BLaER1 (cell line): ENCODE measurements around the gene BRD3OS.
A peak's percentile ranks its signal among the peaks of the same experiment; 100 is the strongest.

ENCODE experiments used
- H3K27ac ChIP-seq: shearing (Covaris generic); formaldehyde crosslinking; 2 replicates; pipeline ENCODE4 v1.8.1; 2022
- H3K27me3 ChIP-seq: shearing (Covaris generic); formaldehyde crosslinking; 2 replicates; pipeline ENCODE4 v1.8.1; 2022
- H3K36me3 ChIP-seq: shearing (Covaris generic); formaldehyde crosslinking; 2 replicates; pipeline ENCODE4 v1.8.1; 2022
- H3K4me1 ChIP-seq: shearing (Covaris generic); formaldehyde crosslinking; 2 replicates; pipeline ENCODE4 v1.8.1; 2022
- H3K4me2 ChIP-seq: shearing (Covaris generic); formaldehyde crosslinking; 2 replicates; pipeline ENCODE4 v1.8.1; 2022
- H3K4me3 ChIP-seq: shearing (Covaris generic); formaldehyde crosslinking; 2 replicates; pipeline ENCODE4 v1.8.1; 2022
- H3K9ac ChIP-seq: shearing (Covaris generic); formaldehyde crosslinking; 2 replicates; pipeline ENCODE4 v1.8.1; 2022
- H3K9me3 ChIP-seq: shearing (Covaris generic); formaldehyde crosslinking; 2 replicates; pipeline ENCODE4 v1.8.1; 2022
- H4K20me1 ChIP-seq: shearing (Covaris generic); formaldehyde crosslinking; 2 replicates; pipeline ENCODE4 v1.8.1; 2022
- Cebpa-rat ChIP-seq: shearing (Covaris generic); IDR thresholded peaks from 2 replicates; pipeline ENCODE4 v1.8.1; 2022

The BRD3OS gene

GRCh38 chr9:133993635-133994253 lies 31.5 kb upstream of the BRD3OS start:
- Histone ChIP-seq H3K27me3 (no peaks in the 10 kb centered on the region), H4K20me1 (peaks cover 41% of the 10 kb centered on the region), H3K4me2 (peak overlapping the region; percentile 100), H3K9me3 (no peaks in the 10 kb centered on the region), H3K27ac (no peak overlapping the region), H3K4me3 (peak overlapping the region; percentile 94), H3K36me3 (no peaks in the 10 kb centered on the region), H3K9ac (peak overlapping the region; percentile 92; the same call in 1 of the 2 replicates), H3K4me1 (peaks cover 48% of the 10 kb centered on the region)
- TF ChIP-seq Cebpa-rat, result no peak

GRCh38 chr9:133994353-133995011 lies 30.8 kb upstream of the BRD3OS start:
- Histone ChIP-seq H3K36me3 (no peaks in the 10 kb centered on the region), H3K9ac (no peak overlapping the region), H3K4me2 (peak overlapping the region; percentile 100)

GRCh38 chr9:133995012-133995896 lies 30.0 kb upstream of the BRD3OS start:
- no peaks in the 10 kb centered on the region for H3K27me3 ChIP-seq
- H3K4me2 ChIP-seq, result no peak overlapping the region
- no peaks in the 10 kb centered on the region for H3K9me3 ChIP-seq
- H3K36me3 ChIP-seq, result no peaks in the 10 kb centered on the region
- H3K4me3 ChIP-seq, result no peak overlapping the region
- peaks cover 33% of the 10 kb centered on the region for H3K4me1 ChIP-seq
- H3K27ac ChIP-seq, result no peak overlapping the region
- no peak for TF ChIP-seq Cebpa-rat
- H3K9ac ChIP-seq, result no peak overlapping the region
- peaks cover 26% of the 10 kb centered on the region for H4K20me1 ChIP-seq

More at GRCh38 chr9:133994353-133995011, 30.8 kb upstream of the BRD3OS start:
- Histone ChIP-seq H3K27me3 (no peaks in the 10 kb centered on the region), H3K9me3 (no peaks in the 10 kb centered on the region), H3K4me3 (no peak overlapping the region), H4K20me1 (peaks cover 33% of the 10 kb centered on the region), H3K4me1 (peaks cover 41% of the 10 kb centered on the region), H3K27ac (no peak overlapping the region)
- TF ChIP-seq Cebpa-rat, result no peak

- Histone ChIP-seq H4K20me1 (peaks cover 10% of the 10 kb centered on the region), H3K9me3 (no peaks in the 10 kb centered on the region), H3K4me2 (no peak overlapping the region), H3K36me3 (no peaks in the 10 kb centered on the region), H3K4me1 (peaks cover 24% of the 10 kb centered on the region), H3K27ac (no peak overlapping the region), H3K4me3 (no peak overlapping the region), H3K27me3 (no peaks in the 10 kb centered on the region), H3K9ac (no peak overlapping the region)
- TF ChIP-seq Cebpa-rat, result no peak
These were observed 28.5 kb upstream of the BRD3OS start for GRCh38 chr9:133996531-133997520.

- Histone ChIP-seq H3K36me3 (no peaks in the 10 kb centered on the region), H4K20me1 (peaks cover 6% of the 10 kb centered on the region), H3K4me1 (peaks cover 24% of the 10 kb centered on the region), H3K4me3 (no peak overlapping the region), H3K9ac (no peak overlapping the region), H3K27ac (no peak overlapping the region), H3K9me3 (no peaks in the 10 kb centered on the region), H3K4me2 (no peak overlapping the region), H3K27me3 (no peaks in the 10 kb centered on the region)
- no peak for TF ChIP-seq Cebpa-rat
These were observed 27.7 kb upstream of the BRD3OS start for GRCh38 chr9:133997584-133997983.

GRCh38 chr9:133998915-133999595 lies 26.2 kb upstream of the BRD3OS start:
- Histone ChIP-seq H3K9ac (no peak overlapping the region), H3K4me2 (no peak overlapping the region), H4K20me1 (0 out of 2 replicates have a peak, but pooled peaks cover under 1% of the 10 kb centered on the region), H3K4me3 (no peak overlapping the region), H3K4me1 (peaks cover 11% of the 10 kb centered on the region), H3K36me3 (no peaks in the 10 kb centered on the region), H3K27me3 (no peaks in the 10 kb centered on the region), H3K9me3 (no peaks in the 10 kb centered on the region), H3K27ac (no peak overlapping the region)
- TF ChIP-seq Cebpa-rat, result no peak

- Histone ChIP-seq H3K9ac (no peak overlapping the region), H3K27me3 (no peaks in the 10 kb centered on the region), H3K27ac (no peak overlapping the region), H3K4me1 (peaks cover 3% of the 10 kb centered on the region; the same call in 1 of the 2 replicates), H3K4me3 (no peak overlapping the region), H3K36me3 (no peaks in the 10 kb centered on the region), H3K4me2 (no peak overlapping the region), H4K20me1 (no peaks in the 10 kb centered on the region), H3K9me3 (no peaks in the 10 kb centered on the region)
- no peak for TF ChIP-seq Cebpa-rat
These were observed 25.4 kb upstream of the BRD3OS start for GRCh38 chr9:133999851-134000265.

GRCh38 chr9:134002796-134003195 lies 22.5 kb upstream of the BRD3OS start:
- H3K9ac ChIP-seq, result no peak overlapping the region
- no peaks in the 10 kb centered on the region for H3K36me3 ChIP-seq
- no peaks in the 10 kb centered on the region for H4K20me1 ChIP-seq
- no peaks in the 10 kb centered on the region for H3K9me3 ChIP-seq
- no peaks in the 10 kb centered on the region for H3K27me3 ChIP-seq
- H3K4me3 ChIP-seq, result no peak overlapping the region
- TF ChIP-seq Cebpa-rat, result no peak
- 0 out of 2 replicates have a peak, but pooled peaks cover 7% of the 10 kb centered on the region for H3K4me1 ChIP-seq
- no peak overlapping the region for H3K4me2 ChIP-seq
- H3K27ac ChIP-seq, result no peak overlapping the region
